Colonic mucosa (tissue), 4 donors: ENCODE results near the gene INSL6. TPM values are rescaled to one million over a fixed set of nuclear protein-coding genes. Genes with fewer than 3 reads are reported as not detected.
"Not testable (repeated sequence)": the region's sequence is repeated elsewhere in the genome, so short reads cannot be mapped to it uniquely, and the experiment has no call there.

Experiments used
- DNase-seq: peaks from one replicate; pipeline ENCODE4 v3.0.0-alpha.2; 2020
- H3K27ac ChIP-seq: fragments of 200-600 bp; one replicate; pipeline ENCODE4 v1.8.0; 2021
- H3K27me3 ChIP-seq: fragments of 200-600 bp; one replicate; pipeline ENCODE4 v1.8.0; 2021
- H3K36me3 ChIP-seq: fragments of 200-600 bp; one replicate; pipeline ENCODE4 v1.8.0; 2021
- H3K4me1 ChIP-seq: fragments of 200-600 bp; one replicate; pipeline ENCODE4 v1.8.0; 2021; ENCODE audit warnings: mild to moderate bottlenecking
- H3K4me3 ChIP-seq: fragments of 200-600 bp; one replicate; pipeline ENCODE4 v1.8.0; 2021
- H3K9ac ChIP-seq, 2 donors: one replicate each; pipeline ENCODE4 v1.7.0; 2013; ENCODE audit warnings: control low read depth in 2 of 2, low read depth in 2 of 2, low read length in 2 of 2
- H3K9me3 ChIP-seq: fragments of 200-600 bp; one replicate; pipeline ENCODE4 v1.8.0; 2021
- CTCF ChIP-seq: fragments of 200-600 bp; IDR thresholded peaks from one replicate; pipeline ENCODE4 v1.8.0; 2022; ENCODE audit warnings: antibody characterized with exemption, mild to moderate bottlenecking
- intact Hi-C: fragments of 100-400 bp; cut with DNase I; formaldehyde crosslinking; loops from one replicate; pipeline ENCODE4 v1.14.1; 2022
- total RNA-seq, 2 donors: library from RNA; stranded (reverse); fragmentation: NEBNext Ultra II Directional in 1 of 2; extraction: Animal tissue kit (Norgen Biotek cat#: 25700) in 1 of 2; gene quantifications; one replicate each; pipeline ENCODE4 v1.2.1, GENCODE V29; 2021
- donor health status: healthy.
- donor health status: DM: no; HTN: no; CAD: no.
- donor health status: DM: no; HTN: no; CAD: no.

INSL6 gene
- total RNA-seq, 2 donors from 2014 or later, result not detected

- DNase-seq, result no peak
- H3K9me3 ChIP-seq, result no peaks in the 10 kb centered on the region
- no peak overlapping the region for H3K27ac ChIP-seq
- no peaks in the 10 kb centered on the region for H3K4me1 ChIP-seq
- intact Hi-C loops, result no loop called here
- H3K27me3 ChIP-seq, result no peaks in the 10 kb centered on the region
- TF ChIP-seq CTCF, result no peak
- H3K4me3 ChIP-seq, result no peak overlapping the region
- no peak overlapping the region for H3K9ac ChIP-seq
- H3K36me3 ChIP-seq, result no peaks in the 10 kb centered on the region
Measured at GRCh38 chr9:5193345-5193744, 7.9 kb upstream of the INSL6 start.

GRCh38 chr9:5191985-5192384 is 6.5 kb upstream of the INSL6 start:
- no peaks in the 10 kb centered on the region for H3K36me3 ChIP-seq
- no peak for TF ChIP-seq CTCF
- no peaks in the 10 kb centered on the region for H3K27me3 ChIP-seq
- H3K27ac ChIP-seq, result no peak overlapping the region
- intact Hi-C loops, result no loop called here
- no peak overlapping the region for H3K9ac ChIP-seq
- no peak for DNase-seq
- no peaks in the 10 kb centered on the region for H3K9me3 ChIP-seq
- H3K4me3 ChIP-seq, result no peak overlapping the region
- no peaks in the 10 kb centered on the region for H3K4me1 ChIP-seq

- Histone ChIP-seq H3K9ac (no peak overlapping the region), H3K27ac (no peak overlapping the region), H3K27me3 (no peaks in the 10 kb centered on the region), H3K9me3 (no peaks in the 10 kb centered on the region), H3K4me1 (no peaks in the 10 kb centered on the region), H3K36me3 (no peaks in the 10 kb centered on the region), H3K4me3 (no peak overlapping the region)
- intact Hi-C loops, result loop anchor here (5.0 kb wide), 2 partner anchors 239 to 404 kb away; no protein-coding TSS in a partner anchor
- no peak for TF ChIP-seq CTCF
- no peak for DNase-seq
Measured at GRCh38 chr9:5188060-5188984, 2.9 kb upstream of the INSL6 start.

GRCh38 chr9:5186416-5187169 is 1.2 kb upstream of the INSL6 start:
- Histone ChIP-seq H3K9me3 (no peaks in the 10 kb centered on the region), H3K4me1 (no peaks in the 10 kb centered on the region)
- peak; percentile 63 for TF ChIP-seq CTCF

GRCh38 chr9:5184776-5185175 is 663 bp downstream of the INSL6 start:
- Histone ChIP-seq H3K4me1 (no peaks in the 10 kb centered on the region), H3K9ac (no peak overlapping the region), H3K4me3 (no peak overlapping the region), H3K36me3 (no peaks in the 10 kb centered on the region), H3K9me3 (no peaks in the 10 kb centered on the region), H3K27ac (no peak overlapping the region), H3K27me3 (no peaks in the 10 kb centered on the region)
- no peak for DNase-seq
- intact Hi-C loops, result loop anchor here (5.0 kb wide), 2 partner anchors 243 to 408 kb away; no protein-coding TSS in a partner anchor
- no peak for TF ChIP-seq CTCF

More at GRCh38 chr9:5186416-5187169, 1.2 kb upstream of the INSL6 start:
- Histone ChIP-seq H3K36me3 (no peaks in the 10 kb centered on the region), H3K27me3 (no peaks in the 10 kb centered on the region), H3K4me3 (no peak overlapping the region), H3K9ac (no peak overlapping the region), H3K27ac (no peak overlapping the region)
- intact Hi-C loops, result loop anchor here (5.0 kb wide), 2 partner anchors 241 to 406 kb away; no protein-coding TSS in a partner anchor
- DNase-seq, result peak; percentile 55

GRCh38 chr9:5180631-5181030 is 4.8 kb downstream of the INSL6 start:
- H3K4me1 ChIP-seq, H3K27ac ChIP-seq, H3K36me3 ChIP-seq, H3K9me3 ChIP-seq, H3K4me3 ChIP-seq, intact Hi-C loops, H3K9ac ChIP-seq, H3K27me3 ChIP-seq, DNase-seq: not testable (repeated sequence)
